HG03342 (cell line): ENCODE measurements around the gene EFCAB13.
"Not testable (repeated sequence)": the region's sequence is repeated elsewhere in the genome, so short reads cannot be mapped to it uniquely, and the experiment has no call there.

ENCODE experiments used
- ATAC-seq: cut with Tn5 transposase; IDR thresholded peaks from one replicate; pipeline ENCODE4 v1.9.1; 2021; ENCODE audit warnings: mild to moderate bottlenecking, moderate library complexity; ENCODE audit not compliant: unreplicated experiment

The EFCAB13 gene

GRCh38 chr17:47325176-47325575 is 1.4 kb downstream of the EFCAB13 start:
- ATAC-seq, result no peak

GRCh38 chr17:47330548-47330947 is 6.8 kb downstream of the EFCAB13 start:
- no peak for ATAC-seq

- no peak for ATAC-seq
Measured at GRCh38 chr17:47332287-47332686, 8.5 kb downstream of the EFCAB13 start.

GRCh38 chr17:47335101-47335936 is 11.6 kb downstream of the EFCAB13 start:
- no peak for ATAC-seq

GRCh38 chr17:47338026-47338425 is 14.3 kb downstream of the EFCAB13 start:
- no peak for ATAC-seq

GRCh38 chr17:47352848-47353247 is 29.1 kb downstream of the EFCAB13 start:
- no peak for ATAC-seq

GRCh38 chr17:47358652-47359051 is 34.9 kb downstream of the EFCAB13 start:
- no peak for ATAC-seq

GRCh38 chr17:47363171-47363570 is 39.4 kb downstream of the EFCAB13 start:
- ATAC-seq, result no peak

- no peak for ATAC-seq
Measured at GRCh38 chr17:47367257-47367656, 43.5 kb downstream of the EFCAB13 start.

GRCh38 chr17:47368262-47368661 is 44.5 kb downstream of the EFCAB13 start:
- ATAC-seq, result no peak

- ATAC-seq, result not testable (repeated sequence)
Measured at GRCh38 chr17:47370899-47371298, 47.1 kb downstream of the EFCAB13 start.

- ATAC-seq, result no peak
Measured at GRCh38 chr17:47373002-47373401, 49.2 kb downstream of the EFCAB13 start.

GRCh38 chr17:47376247-47376646 is 52.5 kb downstream of the EFCAB13 start:
- no peak for ATAC-seq

- no peak for ATAC-seq
Measured at GRCh38 chr17:47388825-47389224, 65.1 kb downstream of the EFCAB13 start.

- not testable (repeated sequence) for ATAC-seq
Measured at GRCh38 chr17:47397532-47398128, 73.9 kb downstream of the EFCAB13 start.

GRCh38 chr17:47400333-47400732 is 76.6 kb downstream of the EFCAB13 start:
- no peak for ATAC-seq

- ATAC-seq, result no peak
Measured at GRCh38 chr17:47401100-47401499, 77.3 kb downstream of the EFCAB13 start.

GRCh38 chr17:47404006-47404405 is 80.3 kb downstream of the EFCAB13 start:
- no peak for ATAC-seq

- no peak for ATAC-seq
Measured at GRCh38 chr17:47404875-47405274, 81.1 kb downstream of the EFCAB13 start.

- no peak for ATAC-seq
Measured at GRCh38 chr17:47413872-47414271, 90.1 kb downstream of the EFCAB13 start.

GRCh38 chr17:47414612-47415011 is 90.9 kb downstream of the EFCAB13 start:
- ATAC-seq, result no peak
